AG10803 (cell line): ENCODE results near the gene ADAM30.

ENCODE experiments used
- DNase-seq: peaks from one replicate; pipeline ENCODE4 v3.0.0; 2010; ENCODE audit warnings: low read depth
- H3K4me3 ChIP-seq: 2 replicates; pipeline ENCODE4 v1.5.1; 2011; ENCODE audit warnings: mild to moderate bottlenecking, low read length, control low read depth
- CTCF ChIP-seq: conservative IDR thresholded peaks from 2 replicates; pipeline ENCODE4 v1.5.1; 2011; ENCODE audit warnings: mild to moderate bottlenecking, low read length, control low read depth, inconsistent platforms

The ADAM30 gene

GRCh38 chr1:119909890-119910596 is 13.7 kb upstream of the ADAM30 start:
- TF ChIP-seq CTCF = no peak
- DNase-seq = no peak
- H3K4me3 ChIP-seq = no peak overlapping the region

GRCh38 chr1:119908661-119909060 is 12.3 kb upstream of the ADAM30 start:
- DNase-seq = no peak
- H3K4me3 ChIP-seq = no peak overlapping the region
- TF ChIP-seq CTCF = no peak

- DNase-seq = no peak
- no peak overlapping the region for H3K4me3 ChIP-seq
- no peak for TF ChIP-seq CTCF
Observed at GRCh38 chr1:119906927-119907652, 10.8 kb upstream of the ADAM30 start.

GRCh38 chr1:119903443-119903835 is 7.1 kb upstream of the ADAM30 start:
- TF ChIP-seq CTCF = no peak

GRCh38 chr1:119902775-119903442 is 6.6 kb upstream of the ADAM30 start:
- no peak for TF ChIP-seq CTCF
- no peak for DNase-seq
- H3K4me3 ChIP-seq = no peak overlapping the region

More at GRCh38 chr1:119903443-119903835, 7.1 kb upstream of the ADAM30 start:
- no peak for DNase-seq
- no peak overlapping the region for H3K4me3 ChIP-seq

GRCh38 chr1:119898981-119899720 is 2.8 kb upstream of the ADAM30 start:
- DNase-seq = no peak
- H3K4me3 ChIP-seq = no peak overlapping the region
- no peak for TF ChIP-seq CTCF
